GM23338 (cell line): ENCODE results near the gene ATF6. TPM values are rescaled to one million over a fixed set of nuclear protein-coding genes. Genes with fewer than 3 reads are reported as not detected.
A peak's percentile ranks its signal among the peaks of the same experiment; 100 is the strongest.

Source experiments
- ATAC-seq: fragments of 200-7000 bp; cut with Tn5 transposase; 3 replicates; pipeline ENCODE4 v1.9.1; 2020
- DNase-seq: peaks from one replicate; pipeline ENCODE4 v3.0.0-alpha.2; 2015; ENCODE audit warnings: low spot score
- H2AFZ ChIP-seq: fragments of 200-600 bp; sonication (generic); 2 replicates; pipeline ENCODE4 v1.8.0; 2016; ENCODE audit warnings: antibody characterized with exemption, mild to moderate bottlenecking, moderate library complexity
- H3F3A ChIP-seq: fragments of 200-600 bp; sonication (generic); replicated peaks from 2 replicates; pipeline ENCODE4 v1.8.0; 2017; ENCODE audit warnings: antibody characterized with exemption, mixed run types, low read depth
- H3K27ac ChIP-seq: fragments of 200-600 bp; sonication (generic); 2 replicates; pipeline ENCODE4 v1.6.1; 2016; ENCODE audit warnings: low read depth
- H3K27me3 ChIP-seq: fragments of 200-600 bp; sonication (generic); 2 replicates; pipeline ENCODE4 v1.8.0; 2016; ENCODE audit warnings: mild to moderate bottlenecking, mixed run types, moderate library complexity; ENCODE audit not compliant: insufficient read depth
- H3K36me3 ChIP-seq: fragments of 200-600 bp; sonication (generic); 2 replicates; pipeline ENCODE4 v1.8.0; 2016; ENCODE audit warnings: mild to moderate bottlenecking; ENCODE audit not compliant: insufficient read depth
- H3K4me1 ChIP-seq: fragments of 200-600 bp; sonication (generic); 2 replicates; pipeline ENCODE4 v1.8.0; 2016; ENCODE audit warnings: mild to moderate bottlenecking, moderate library complexity; ENCODE audit not compliant: insufficient read depth
- H3K4me2 ChIP-seq: fragments of 200-600 bp; sonication (generic); 2 replicates; pipeline ENCODE4 v1.7.1; 2017; ENCODE audit warnings: mixed run types
- H3K4me3 ChIP-seq: fragments of 200-600 bp; sonication (generic); 2 replicates; pipeline ENCODE4 v1.6.1; 2016; ENCODE audit warnings: mixed run types
- H3K79me2 ChIP-seq: fragments of 200-600 bp; sonication (generic); replicated peaks from 2 replicates; pipeline ENCODE4 v1.8.0; 2017; ENCODE audit warnings: mild to moderate bottlenecking; ENCODE audit not compliant: insufficient read depth
- H3K9me2 ChIP-seq: fragments of 200-600 bp; sonication (generic); 2 replicates; pipeline ENCODE4 v1.8.0; 2017; ENCODE audit not compliant: insufficient read depth
- H4K20me1 ChIP-seq: fragments of 200-600 bp; sonication (generic); replicated peaks from 2 replicates; pipeline ENCODE4 v1.8.0; 2017; ENCODE audit warnings: mild to moderate bottlenecking; ENCODE audit not compliant: insufficient read depth
- H3K27ac Mint-ChIP-seq: 2 replicates; pipeline ENCODE4 v1.8.0; 2020; ENCODE audit warnings: inconsistent platforms, mild to moderate bottlenecking, moderate library complexity, mixed read lengths
- H3K27me3 Mint-ChIP-seq: 3 replicates; pipeline ENCODE4 v1.8.0; 2022; ENCODE audit warnings: low read depth, mild to moderate bottlenecking, moderate library complexity, mixed read lengths, inconsistent platforms; ENCODE audit not compliant: insufficient read depth, poor library complexity
- H3K36me3 Mint-ChIP-seq: 3 replicates; pipeline ENCODE4 v1.8.0; 2021; ENCODE audit warnings: low read depth, mild to moderate bottlenecking, inconsistent platforms, moderate library complexity, mixed read lengths
- H3K4me1 Mint-ChIP-seq: 3 replicates; pipeline ENCODE4 v1.8.0; 2020; ENCODE audit warnings: mild to moderate bottlenecking, inconsistent platforms, mixed read lengths
- H3K4me3 Mint-ChIP-seq: 3 replicates; pipeline ENCODE4 v1.8.0; 2021; ENCODE audit warnings: moderate library complexity, mild to moderate bottlenecking, inconsistent platforms, mixed read lengths
- H3K9me3 Mint-ChIP-seq: 3 replicates; pipeline ENCODE4 v1.8.0; 2020; ENCODE audit warnings: moderate library complexity, mild to moderate bottlenecking, inconsistent platforms, mixed read lengths
- ETS1 ChIP-seq: IDR thresholded peaks from 2 replicates; pipeline ENCODE4 v1.6.1; 2016; ENCODE audit warnings: antibody characterized with exemption
- EZH2 ChIP-seq: fragments of 200-600 bp; sonication (generic); IDR thresholded peaks from one replicate; pipeline ENCODE4 v1.8.0; 2017; ENCODE audit warnings: antibody characterized with exemption, mild to moderate bottlenecking, low read depth; ENCODE audit not compliant: unreplicated experiment
- EZH2phosphoT487 ChIP-seq: fragments of 200-600 bp; sonication (generic); IDR thresholded peaks from one replicate; pipeline ENCODE4 v1.8.1; 2018; ENCODE audit warnings: antibody characterized with exemption; ENCODE audit not compliant: unreplicated experiment
- NANOG ChIP-seq: IDR thresholded peaks from 2 replicates; pipeline ENCODE4 v1.6.1; 2016; ENCODE audit warnings: antibody characterized with exemption, borderline replicate concordance
- POLR2AphosphoS5 ChIP-seq: IDR thresholded peaks from 2 replicates; pipeline ENCODE4 v1.6.1; 2016; ENCODE audit warnings: antibody characterized with exemption, low read depth
- STAT1 ChIP-seq: IDR thresholded peaks from one replicate; pipeline ENCODE4 v1.6.1; 2016; ENCODE audit warnings: antibody characterized with exemption; ENCODE audit not compliant: unreplicated experiment
- ZNF331 ChIP-seq: fragments of 250-450 bp; sonication (Bioruptor Pico); IDR thresholded peaks from 2 replicates; pipeline ENCODE4 v1.5.0; 2020; ENCODE audit warnings: low read depth, mild to moderate bottlenecking, moderate library complexity
- ZNF462 ChIP-seq: fragments of 250-450 bp; sonication (Bioruptor Pico); IDR thresholded peaks from 2 replicates; pipeline ENCODE4 v1.5.0; 2020; ENCODE audit warnings: mild to moderate bottlenecking, moderate library complexity
- polyA plus RNA-seq: library from polyadenylated mRNA; unstranded; fragments of >200 nt; fragmentation: Nextera tagmentation; extraction: Ambion mirVana; gene quantifications from 2 replicates; pipeline ENCODE4 v1.2.1, GENCODE V29; 2016
- total RNA-seq: library from RNA; depleted of rRNA; stranded (reverse); fragments of >200 nt; shearing (Covaris generic); gene quantifications from 2 replicates; pipeline ENCODE4 v1.2.3, GENCODE V29; 2014

The ATF6 gene
- total and polyA plus RNA-seq, 2 experiments from 2014 or later: 5.0 to 13.5 TPM

- Histone ChIP-seq H3K27ac (no peak overlapping the region), H4K20me1 (no peaks in the 10 kb centered on the region), H2AFZ (no peak overlapping the region; the same call in 1 of the 2 replicates), H3K27me3 (no peaks in the 10 kb centered on the region), H3K4me2 (no peak overlapping the region), H3K79me2 (no peaks in the 10 kb centered on the region), H3F3A (no peaks in the 10 kb centered on the region), H3K4me3 (no peak overlapping the region), H3K4me1 (0 out of 2 replicates have a peak, but pooled peaks cover 4% of the 10 kb centered on the region), H3K9me2 (no peaks in the 10 kb centered on the region), H3K36me3 (no peaks in the 10 kb centered on the region)
- Mint-ChIP-seq H3K36me3 (no peaks in the 10 kb centered on the region), H3K27me3 (peaks cover 2% of the 10 kb centered on the region), H3K9me3 (no peaks in the 10 kb centered on the region), H3K4me3 (no peak overlapping the region), H3K4me1 (peaks cover 15% of the 10 kb centered on the region), H3K27ac (no peak overlapping the region)
- no peak for DNase-seq
- peak; percentile 23 for ATAC-seq
- TF ChIP-seq ZNF331 (CRISPR knock-in tag) (no peak), NANOG (no peak)
Observed at GRCh38 chr1:162003061-162003829, 237.1 kb downstream of the ATF6 start.

- Histone ChIP-seq H3K4me2 (no peak overlapping the region), H4K20me1 (no peaks in the 10 kb centered on the region)
Observed at GRCh38 chr1:162003830-162004215, 237.7 kb downstream of the ATF6 start.

More at GRCh38 chr1:162003830-162004215, 237.7 kb downstream of the ATF6 start:
- no peaks in the 10 kb centered on the region for H3K79me2 ChIP-seq
- H3K4me1 ChIP-seq: 0 out of 2 replicates have a peak, but pooled peaks cover 4% of the 10 kb centered on the region
- H2AFZ ChIP-seq: no peak overlapping the region; the same call in 1 of the 2 replicates
- Mint-ChIP-seq H3K27ac (no peak overlapping the region), H3K9me3 (no peaks in the 10 kb centered on the region), H3K36me3 (no peaks in the 10 kb centered on the region), H3K4me1 (peaks cover 21% of the 10 kb centered on the region), H3K4me3 (no peak overlapping the region), H3K27me3 (peaks cover 2% of the 10 kb centered on the region)
- no peaks in the 10 kb centered on the region for H3F3A ChIP-seq
- no peak overlapping the region for H3K4me3 ChIP-seq
- DNase-seq (no peak), ATAC-seq (peak; percentile 37)
- H3K9me2 ChIP-seq: no peaks in the 10 kb centered on the region
- no peak overlapping the region for H3K27ac ChIP-seq
- TF ChIP-seq ZNF331 (CRISPR knock-in tag) (no peak), STAT1 (no peak), POLR2AphosphoS5 (no peak), ETS1 (no peak), EZH2phosphoT487 (no peak), NANOG (no peak), EZH2 (no peak), ZNF462 (CRISPR knock-in tag) (no peak)
- H3K36me3 ChIP-seq: no peaks in the 10 kb centered on the region
- no peaks in the 10 kb centered on the region for H3K27me3 ChIP-seq
